ENCODE results near the gene MAP2K7.

The MAP2K7 gene

GRCh38 chr19:7903244-7904073 lies at the start of gene MAP2K7:
Gene MAP2K7, plus strand, starts transcription at chr19:7903877. Its CDS starts 68 bp downstream, at chr19:7903945.
- TF ChIP-seq CTCF (IDR thresholded peaks at IDR 0.05; ENCODE audit: extremely low read depth, insufficient read depth, missing control alignments): peak; percentile 83
- DNase-seq (ENCODE audit: low spot score): peak; percentile 100
- in situ Hi-C loops (cut with MboI; ENCODE audit: low pct_unique_long_range_greater_than_20kb, low sequenced_read_pairs, unreplicated experiment): no loop called here

GRCh38 chr19:7855426-7856108 lies 48.1 kb upstream of the MAP2K7 start:
- DNase-seq (ENCODE audit: low spot score): no peak
- in situ Hi-C loops (cut with MboI; ENCODE audit: low pct_unique_long_range_greater_than_20kb, low sequenced_read_pairs, unreplicated experiment): no loop called here
- TF ChIP-seq CTCF (IDR thresholded peaks at IDR 0.05; ENCODE audit: extremely low read depth, insufficient read depth, missing control alignments): no peak

GRCh38 chr19:7856109-7856591 lies 47.5 kb upstream of the MAP2K7 start:
- DNase-seq (ENCODE audit: low spot score): no peak
- in situ Hi-C loops (cut with MboI; ENCODE audit: low pct_unique_long_range_greater_than_20kb, low sequenced_read_pairs, unreplicated experiment): no loop called here
- no peak for TF ChIP-seq CTCF (IDR thresholded peaks at IDR 0.05; ENCODE audit: extremely low read depth, insufficient read depth, missing control alignments)

- in situ Hi-C loops (cut with MboI; ENCODE audit: low pct_unique_long_range_greater_than_20kb, low sequenced_read_pairs, unreplicated experiment): no loop called here
- no peak for DNase-seq (ENCODE audit: low spot score)
- TF ChIP-seq CTCF (IDR thresholded peaks at IDR 0.05; ENCODE audit: extremely low read depth, insufficient read depth, missing control alignments): no peak
Observed at GRCh38 chr19:7856679-7857663, 46.7 kb upstream of the MAP2K7 start.

- no peak for DNase-seq (ENCODE audit: low spot score)
- in situ Hi-C loops (cut with MboI; ENCODE audit: low pct_unique_long_range_greater_than_20kb, low sequenced_read_pairs, unreplicated experiment): no loop called here
- no peak for TF ChIP-seq CTCF (IDR thresholded peaks at IDR 0.05; ENCODE audit: extremely low read depth, insufficient read depth, missing control alignments)
Observed at GRCh38 chr19:7857727-7858108, 46.0 kb upstream of the MAP2K7 start.

Data from GM13977 (cell line).